RPMI7951 (cell line): ENCODE data around the gene PLK5. TPM values are rescaled to one million over a fixed set of nuclear protein-coding genes. Genes with fewer than 3 reads are reported as not detected.
A peak's percentile ranks its signal among the peaks of the same experiment; 100 is the strongest.

Experiments
- DNase-seq: peaks from one replicate; pipeline ENCODE4 v3.0.0-alpha.2; 2012; ENCODE audit warnings: low read depth
- total RNA-seq: library from RNA; depleted of rRNA; stranded (reverse); fragments of >200 nt; shearing (Covaris generic); gene quantifications from 2 replicates; pipeline ENCODE4 v1.2.3, GENCODE V29; 2014

PLK5 gene
- total RNA-seq, 1 experiment from 2014 or later = not detected

- no peak for DNase-seq
Observed at GRCh38 chr19:1555487-1556389, 31.9 kb downstream of the PLK5 start.

GRCh38 chr19:1556390-1557070 lies 32.7 kb downstream of the PLK5 start:
- no peak for DNase-seq

GRCh38 chr19:1558552-1558951 lies 34.7 kb downstream of the PLK5 start:
- DNase-seq = no peak

GRCh38 chr19:1560286-1560882 lies 36.5 kb downstream of the PLK5 start:
- DNase-seq = no peak

- DNase-seq = no peak
Observed at GRCh38 chr19:1561236-1561842, 37.5 kb downstream of the PLK5 start.

- no peak for DNase-seq
Observed at GRCh38 chr19:1563251-1563650, 39.4 kb downstream of the PLK5 start.

GRCh38 chr19:1566392-1567115 lies 42.7 kb downstream of the PLK5 start:
- DNase-seq = peak; percentile 76

- DNase-seq = peak; percentile 41
Observed at GRCh38 chr19:1567116-1567847, 43.4 kb downstream of the PLK5 start.

- DNase-seq = no peak
Observed at GRCh38 chr19:1567848-1568227, 44.0 kb downstream of the PLK5 start.

- DNase-seq = peak; percentile 72
Observed at GRCh38 chr19:1568320-1569019, 44.6 kb downstream of the PLK5 start, which contains the start of gene MEX3D. Gene MEX3D, minus strand, starts transcription at chr19:1568325. Its CDS starts 267 bp downstream, at chr19:1568058.

- DNase-seq = no peak
Observed at GRCh38 chr19:1569997-1570396, 46.1 kb downstream of the PLK5 start.

GRCh38 chr19:1570836-1571235 lies 47.0 kb downstream of the PLK5 start:
- DNase-seq = no peak

- no peak for DNase-seq
Observed at GRCh38 chr19:1571358-1571757, 47.5 kb downstream of the PLK5 start.

- no peak for DNase-seq
Observed at GRCh38 chr19:1572795-1573194, 48.9 kb downstream of the PLK5 start.

- DNase-seq = no peak
Observed at GRCh38 chr19:1574354-1575136, 50.7 kb downstream of the PLK5 start.

GRCh38 chr19:1575323-1576241 lies 51.7 kb downstream of the PLK5 start:
- no peak for DNase-seq

GRCh38 chr19:1576242-1577089 lies 52.6 kb downstream of the PLK5 start:
- no peak for DNase-seq
